Chondrocyte (in vitro differentiated cells): ENCODE data around the gene LOXHD1. TPM values are rescaled to one million over a fixed set of nuclear protein-coding genes. Genes with fewer than 3 reads are reported as not detected.

Experiments used
- DNase-seq: peaks from one replicate; pipeline ENCODE4 v3.0.0; 2021; ENCODE audit warnings: mixed read lengths, low spot score
- H3K27ac Mint-ChIP-seq: one replicate; pipeline ENCODE4 v1.8.0; 2021; ENCODE audit warnings: mild to moderate bottlenecking, moderate library complexity, mixed read lengths; ENCODE audit not compliant: unreplicated experiment
- H3K27me3 Mint-ChIP-seq: 2 replicates; pipeline ENCODE4 v1.8.0; 2021; ENCODE audit warnings: low read depth, mixed read lengths
- H3K36me3 Mint-ChIP-seq: 2 replicates; pipeline ENCODE4 v1.8.0; 2021; ENCODE audit warnings: low read depth, mixed read lengths
- H3K4me1 Mint-ChIP-seq: 2 replicates; pipeline ENCODE4 v1.8.0; 2021; ENCODE audit warnings: low read depth, mild to moderate bottlenecking, mixed read lengths
- H3K4me3 Mint-ChIP-seq: one replicate; pipeline ENCODE4 v1.8.0; 2021; ENCODE audit warnings: mild to moderate bottlenecking, moderate library complexity, mixed read lengths; ENCODE audit not compliant: unreplicated experiment
- H3K9me3 Mint-ChIP-seq: 2 replicates; pipeline ENCODE4 v1.8.0; 2021; ENCODE audit warnings: low read depth, mixed read lengths
- total RNA-seq: library from RNA; stranded (reverse); gene quantifications from 3 replicates; pipeline ENCODE4 v1.2.1, GENCODE V29; 2021
- TF ChIP-seq, protein P1 (sequence below): fragments of 200-600 bp; sonication (generic); IDR thresholded peaks from 2 replicates; pipeline ENCODE4 v1.5.0; 2021; ENCODE audit warnings: antibody characterized with exemption, mild to moderate bottlenecking, moderate library complexity

LOXHD1 gene
- total RNA-seq, 1 donor from 2014 or later = not detected

DNA sequence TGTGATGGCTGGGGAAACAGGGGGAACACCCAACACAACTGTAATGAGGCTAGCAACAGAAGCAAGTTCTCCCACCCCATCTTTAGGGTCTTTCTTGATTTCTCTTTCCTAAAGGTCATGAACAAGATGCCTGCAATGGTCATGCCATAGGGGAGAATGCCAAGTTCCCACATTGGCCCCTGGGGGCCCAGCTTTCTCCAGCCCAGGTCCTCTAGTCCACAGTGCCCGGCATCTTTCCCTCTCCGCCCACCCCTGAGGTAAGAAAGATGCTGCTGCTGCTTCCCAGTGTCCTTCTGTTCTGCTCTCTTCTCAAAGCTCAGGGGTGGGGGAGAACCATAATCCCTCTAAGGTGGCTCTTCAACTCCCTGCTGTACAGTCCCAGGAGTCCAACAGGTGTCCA, 78.0 kb downstream of the LOXHD1 start:
- no peaks in the 10 kb centered on the region for H3K4me1 Mint-ChIP-seq
- peaks cover 20% of the 10 kb centered on the region for H3K9me3 Mint-ChIP-seq
- DNase-seq = no peak
- peaks cover 14% of the 10 kb centered on the region for H3K27me3 Mint-ChIP-seq
- H3K27ac Mint-ChIP-seq = no peak overlapping the region
- TF ChIP-seq, protein P1, sequence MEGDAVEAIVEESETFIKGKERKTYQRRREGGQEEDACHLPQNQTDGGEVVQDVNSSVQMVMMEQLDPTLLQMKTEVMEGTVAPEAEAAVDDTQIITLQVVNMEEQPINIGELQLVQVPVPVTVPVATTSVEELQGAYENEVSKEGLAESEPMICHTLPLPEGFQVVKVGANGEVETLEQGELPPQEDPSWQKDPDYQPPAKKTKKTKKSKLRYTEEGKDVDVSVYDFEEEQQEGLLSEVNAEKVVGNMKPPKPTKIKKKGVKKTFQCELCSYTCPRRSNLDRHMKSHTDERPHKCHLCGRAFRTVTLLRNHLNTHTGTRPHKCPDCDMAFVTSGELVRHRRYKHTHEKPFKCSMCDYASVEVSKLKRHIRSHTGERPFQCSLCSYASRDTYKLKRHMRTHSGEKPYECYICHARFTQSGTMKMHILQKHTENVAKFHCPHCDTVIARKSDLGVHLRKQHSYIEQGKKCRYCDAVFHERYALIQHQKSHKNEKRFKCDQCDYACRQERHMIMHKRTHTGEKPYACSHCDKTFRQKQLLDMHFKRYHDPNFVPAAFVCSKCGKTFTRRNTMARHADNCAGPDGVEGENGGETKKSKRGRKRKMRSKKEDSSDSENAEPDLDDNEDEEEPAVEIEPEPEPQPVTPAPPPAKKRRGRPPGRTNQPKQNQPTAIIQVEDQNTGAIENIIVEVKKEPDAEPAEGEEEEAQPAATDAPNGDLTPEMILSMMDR = no peak
- H3K36me3 Mint-ChIP-seq = peaks cover 5% of the 10 kb centered on the region
- H3K4me3 Mint-ChIP-seq = no peak overlapping the region

DNA sequence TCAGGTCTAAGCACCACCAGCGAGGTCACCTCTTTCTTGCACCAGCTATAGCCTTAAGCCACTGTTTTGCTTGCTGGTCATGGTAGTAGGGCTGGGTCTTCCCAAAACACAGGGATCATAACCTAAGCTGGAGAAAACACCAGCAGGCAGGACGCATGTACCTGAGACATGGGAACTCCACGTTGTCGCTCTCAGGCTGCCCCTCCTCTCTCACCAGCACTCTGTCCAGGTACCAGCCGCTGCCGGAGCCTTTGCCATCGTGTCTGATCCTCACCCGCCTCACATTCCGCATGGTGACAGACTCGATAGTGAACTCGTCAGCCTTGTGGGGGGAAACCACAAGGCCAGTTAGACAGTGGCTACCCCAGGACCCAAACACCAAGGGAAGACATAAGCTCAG, 79.5 kb downstream of the LOXHD1 start:
- Mint-ChIP-seq H3K9me3 (peaks cover 20% of the 10 kb centered on the region), H3K4me3 (no peak overlapping the region), H3K27me3 (peaks cover 5% of the 10 kb centered on the region), H3K36me3 (peaks cover 5% of the 10 kb centered on the region), H3K4me1 (no peaks in the 10 kb centered on the region), H3K27ac (no peak overlapping the region)
- TF ChIP-seq, protein P1 = no peak
- no peak for DNase-seq

DNA sequence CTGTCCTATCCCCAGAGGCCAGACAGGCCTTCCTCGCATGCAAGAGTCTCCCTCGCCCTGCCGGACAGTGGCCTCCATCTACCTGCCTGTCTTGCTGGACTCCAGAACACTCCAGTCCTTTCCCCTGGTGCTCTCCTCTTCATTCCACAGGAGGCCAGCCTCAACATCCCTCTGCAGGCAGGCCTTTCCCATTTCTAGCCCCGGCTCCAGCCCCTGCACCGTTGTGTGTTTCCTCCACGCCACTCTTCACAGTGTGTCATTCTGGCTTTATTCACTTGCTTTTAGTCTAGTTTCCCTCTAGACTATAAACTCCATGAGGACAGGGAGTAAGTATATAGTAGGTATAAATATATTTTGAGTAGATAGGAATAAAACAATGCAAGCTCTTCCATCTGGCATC, 81.2 kb downstream of the LOXHD1 start:
- Mint-ChIP-seq H3K4me1 (no peaks in the 10 kb centered on the region), H3K27me3 (peaks cover 6% of the 10 kb centered on the region), H3K4me3 (no peak overlapping the region), H3K9me3 (peaks cover 10% of the 10 kb centered on the region), H3K27ac (no peak overlapping the region), H3K36me3 (peaks cover 2% of the 10 kb centered on the region)
- TF ChIP-seq, protein P1 = no peak
- no peak for DNase-seq

DNA sequence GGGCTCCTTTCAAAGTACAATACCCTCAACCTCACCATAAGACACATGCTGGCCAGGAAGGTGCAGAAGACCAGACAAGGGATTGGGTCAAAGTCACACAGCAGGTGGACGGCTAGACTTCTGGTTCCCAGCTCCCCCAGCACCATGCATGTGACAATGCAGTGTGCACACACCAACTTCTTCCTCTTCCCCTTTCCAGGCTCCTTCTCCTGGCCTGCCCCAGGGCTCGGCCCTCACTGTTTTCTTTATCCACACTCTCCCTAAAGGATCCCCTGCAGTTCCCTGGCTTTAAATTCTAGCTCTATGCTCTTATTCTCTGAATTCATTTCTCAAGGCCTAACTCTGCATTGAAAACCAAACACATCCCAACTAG, 82.3 kb downstream of the LOXHD1 start:
- Mint-ChIP-seq H3K9me3 (peaks cover 1% of the 10 kb centered on the region), H3K27me3 (peaks cover 9% of the 10 kb centered on the region), H3K27ac (no peak overlapping the region), H3K4me1 (no peaks in the 10 kb centered on the region), H3K4me3 (no peak overlapping the region), H3K36me3 (no peaks in the 10 kb centered on the region)
- no peak for DNase-seq
- TF ChIP-seq, protein P1 = no peak

DNA sequence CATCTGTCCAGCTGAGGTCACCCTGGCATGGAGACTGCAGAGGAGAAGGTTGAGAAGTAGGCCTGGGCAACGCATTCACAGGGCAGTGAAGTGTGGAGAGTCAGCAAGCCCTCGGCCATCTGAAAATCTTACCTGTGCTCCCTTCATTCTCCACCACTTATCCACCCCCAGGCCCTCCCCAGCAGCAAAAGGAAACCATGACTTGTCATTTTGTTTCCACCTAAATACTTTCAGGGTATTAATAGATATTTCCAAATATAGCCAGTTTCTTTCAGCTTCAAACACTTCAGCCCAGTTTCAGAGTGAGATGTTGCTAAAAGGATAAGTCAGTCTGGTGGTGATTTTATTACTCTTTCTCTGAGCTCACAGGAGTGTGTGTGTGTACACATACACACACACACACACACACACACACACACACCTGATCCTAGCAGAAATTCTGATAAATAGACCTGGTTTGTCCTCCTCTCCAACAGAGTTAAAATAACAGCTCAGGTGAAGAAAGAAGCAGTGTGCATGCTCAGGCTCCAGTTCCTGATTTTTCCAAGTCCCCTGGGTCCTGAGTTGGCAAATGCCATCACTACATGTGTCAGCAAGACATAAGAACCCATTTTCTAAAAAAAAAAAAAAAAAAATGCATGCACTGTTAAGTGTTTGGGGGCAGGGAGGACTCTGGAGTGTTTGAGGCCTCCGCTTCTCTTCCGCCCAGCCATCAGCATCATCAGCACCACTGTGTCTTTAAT, 82.8 kb downstream of the LOXHD1 start:
- H3K9me3 Mint-ChIP-seq = no peaks in the 10 kb centered on the region
- TF ChIP-seq, protein P1 = no peak
- no peaks in the 10 kb centered on the region for H3K4me1 Mint-ChIP-seq
- no peak overlapping the region for H3K27ac Mint-ChIP-seq
- H3K27me3 Mint-ChIP-seq = peaks cover 13% of the 10 kb centered on the region
- no peak for DNase-seq
- no peaks in the 10 kb centered on the region for H3K36me3 Mint-ChIP-seq
- H3K4me3 Mint-ChIP-seq = no peak overlapping the region
